Measurements from ENCODE around the gene ARHGEF7.

Gene ARHGEF7

DNA sequence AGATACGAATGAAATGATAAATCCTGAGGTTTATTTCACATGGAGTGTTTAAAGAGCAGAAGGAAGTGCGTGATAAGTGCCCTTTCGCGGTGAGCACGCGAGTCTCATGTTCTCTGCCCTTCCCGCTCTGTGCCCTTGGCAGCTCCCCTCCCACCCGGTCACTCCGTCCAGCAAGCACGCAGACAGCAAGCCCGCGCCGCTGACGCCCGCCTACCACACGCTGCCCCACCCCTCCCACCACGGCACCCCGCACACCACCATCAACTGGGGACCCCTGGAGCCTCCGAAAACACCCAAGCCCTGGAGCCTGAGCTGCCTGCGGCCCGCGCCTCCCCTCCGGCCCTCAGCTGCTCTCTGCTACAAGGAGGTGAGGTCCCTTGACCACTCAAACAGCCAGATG lies 167.9 kb downstream of the ARHGEF7 start:
- no peak for DNase-seq

DNA sequence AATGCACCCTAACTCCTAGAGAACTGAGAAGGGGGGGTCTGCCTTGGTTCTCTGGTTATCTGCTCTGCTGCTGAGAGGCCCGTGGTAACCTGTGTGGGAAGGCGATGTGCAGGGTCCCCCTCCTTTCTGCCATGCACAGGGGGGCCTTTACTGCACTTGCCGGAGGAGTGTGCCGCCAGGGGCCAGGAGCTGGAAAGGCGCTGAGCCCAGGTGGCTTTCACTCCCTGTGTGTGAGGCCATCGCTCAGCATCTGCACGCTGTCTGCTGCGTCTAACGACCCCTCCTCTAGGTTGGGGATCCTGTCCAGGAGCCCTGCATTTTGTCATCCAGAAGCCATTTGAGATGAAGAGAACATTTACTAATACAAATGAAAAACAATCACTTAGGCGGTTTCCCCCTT lies 168.3 kb downstream of the ARHGEF7 start:
- no peak for DNase-seq

DNA sequence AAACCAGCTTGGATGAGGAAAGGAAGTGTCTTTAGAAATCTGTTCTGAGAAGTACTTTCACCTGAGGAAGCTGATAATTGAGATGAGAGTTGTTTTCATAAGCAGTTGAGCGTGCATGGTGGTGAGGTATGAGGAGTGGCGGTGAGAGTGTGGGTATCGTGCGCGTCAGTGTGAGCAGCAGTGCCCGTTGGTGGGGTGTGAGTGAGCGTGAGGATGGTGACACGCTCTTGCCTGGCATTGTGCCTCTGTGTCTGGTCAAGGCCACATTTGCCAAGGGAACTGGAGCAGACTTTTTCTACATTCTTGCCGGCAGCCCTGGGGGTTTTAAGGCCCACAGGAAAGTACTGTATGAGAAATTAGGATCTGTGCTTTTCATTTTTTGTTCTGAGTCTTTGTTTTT lies 168.9 kb downstream of the ARHGEF7 start:
- no peak for DNase-seq

DNA sequence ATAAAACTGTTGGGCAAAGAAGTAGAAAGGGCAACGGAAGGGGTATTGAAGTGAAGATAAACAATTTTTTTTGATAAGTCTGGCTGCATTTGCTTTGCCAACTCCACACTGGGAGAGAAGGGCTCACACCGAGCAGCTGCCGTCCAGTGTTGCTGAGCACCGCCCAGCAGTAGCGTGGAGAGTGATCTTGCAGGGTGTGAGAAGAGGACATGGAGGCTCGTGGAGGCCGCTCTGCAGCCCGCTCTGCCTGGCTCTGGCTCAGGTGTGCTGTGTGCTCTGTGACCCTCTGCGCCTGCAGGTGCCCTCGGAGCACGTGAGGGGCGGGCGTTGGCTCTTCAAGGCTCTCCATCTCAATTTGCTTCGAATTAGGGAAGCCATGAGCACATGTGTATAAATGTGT lies 169.5 kb downstream of the ARHGEF7 start:
- DNase-seq: no peak

DNA sequence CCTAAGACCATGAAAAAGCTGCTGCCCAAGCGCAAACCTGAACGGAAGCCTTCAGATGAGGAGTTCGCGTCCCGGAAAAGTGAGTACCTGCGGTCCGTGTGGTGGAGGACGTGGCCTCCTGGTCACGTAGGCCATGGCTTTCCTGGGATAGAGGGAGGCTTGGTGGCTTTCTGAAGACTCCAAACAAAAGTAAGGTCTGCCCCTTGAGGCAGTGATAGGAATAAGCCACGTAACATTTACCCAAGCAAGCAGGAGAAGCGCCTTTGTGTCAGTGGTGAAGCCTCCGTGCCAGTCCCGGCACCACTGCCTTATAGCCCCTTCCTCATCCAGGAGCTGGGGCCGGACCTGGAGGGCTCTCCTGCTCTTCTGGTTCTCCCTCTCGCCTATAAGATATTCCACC lies 171.1 kb downstream of the ARHGEF7 start:
- no peak for DNase-seq

DNA sequence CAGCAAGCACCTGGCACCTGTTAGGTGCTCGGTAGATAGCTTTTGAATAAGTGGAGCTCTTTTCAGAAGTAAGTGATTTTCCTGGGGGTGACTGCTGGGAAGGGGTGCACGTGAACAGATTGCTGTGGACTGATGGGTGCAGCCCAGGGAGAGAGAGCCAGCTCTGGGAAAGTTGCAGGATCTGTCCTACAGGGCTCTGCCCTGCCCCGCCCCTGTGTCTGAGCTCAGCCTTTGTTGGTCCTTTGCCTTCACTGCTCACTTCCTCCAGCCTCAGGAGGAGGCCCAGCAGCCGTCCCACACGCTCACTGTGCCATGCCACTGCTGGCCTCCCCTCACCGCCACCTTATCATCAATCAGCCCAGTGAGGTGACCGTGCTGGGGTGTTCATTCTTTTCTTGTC lies 171.6 kb downstream of the ARHGEF7 start:
- DNase-seq: no peak

DNA sequence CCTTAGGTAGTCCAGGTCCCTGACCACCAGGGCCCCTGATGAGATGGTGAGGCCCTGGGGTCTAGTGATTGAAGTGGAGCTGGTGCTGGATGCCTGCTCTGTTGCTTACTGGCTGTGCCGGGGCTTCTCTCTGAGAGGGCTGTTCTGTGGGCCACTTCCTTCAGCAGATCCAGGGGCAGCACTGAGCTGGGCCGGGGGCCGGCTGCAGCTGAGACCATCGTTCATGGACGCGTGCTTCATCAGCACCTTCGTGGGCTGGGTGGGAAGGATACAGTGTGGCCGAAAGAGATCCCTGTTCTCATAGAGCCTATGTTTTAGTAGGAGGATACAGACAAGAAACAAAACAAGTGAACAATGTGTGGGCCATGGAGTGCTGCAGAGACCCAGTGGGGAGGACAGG lies 172.1 kb downstream of the ARHGEF7 start:
- DNase-seq: no peak

DNA sequence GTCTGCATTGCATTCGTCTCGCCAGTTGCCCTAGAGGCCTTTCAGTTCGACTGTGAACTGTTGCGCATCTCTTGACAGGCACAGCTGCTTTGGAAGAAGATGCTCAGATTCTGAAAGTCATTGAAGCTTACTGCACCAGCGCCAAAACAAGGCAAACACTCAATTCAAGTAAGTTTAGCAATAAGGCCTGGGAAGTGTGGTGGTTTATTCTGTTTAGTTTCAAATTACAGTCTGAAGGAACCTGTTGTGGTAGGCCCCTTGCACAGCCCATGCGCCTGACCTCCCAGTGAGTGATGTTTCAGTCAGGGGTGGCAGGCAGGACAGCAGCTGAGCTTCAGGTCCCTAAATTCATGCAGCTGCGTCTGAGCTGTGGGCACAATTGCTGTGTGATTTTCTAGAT lies 173.2 kb downstream of the ARHGEF7 start:
- DNase-seq: no peak

DNA sequence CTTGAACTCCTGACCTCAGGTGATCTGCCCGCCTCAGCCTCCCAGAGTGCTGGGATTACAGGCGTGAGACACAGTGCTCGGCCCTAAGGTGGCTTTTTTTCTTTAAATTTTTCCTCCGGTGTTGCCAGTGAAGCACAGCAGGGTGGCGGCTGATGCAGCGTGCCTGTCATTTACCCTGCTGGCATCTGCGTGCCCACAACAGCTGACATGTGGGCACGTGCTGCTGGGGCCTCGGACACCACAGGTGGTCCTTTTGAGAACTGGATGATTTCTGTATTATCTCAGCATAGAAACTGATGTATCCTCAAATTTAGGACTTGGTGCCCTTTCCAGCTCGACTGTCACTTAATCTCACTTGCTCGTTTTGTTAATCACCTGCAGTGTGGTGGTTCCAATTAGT lies 174.1 kb downstream of the ARHGEF7 start:
- DNase-seq: no peak

DNA sequence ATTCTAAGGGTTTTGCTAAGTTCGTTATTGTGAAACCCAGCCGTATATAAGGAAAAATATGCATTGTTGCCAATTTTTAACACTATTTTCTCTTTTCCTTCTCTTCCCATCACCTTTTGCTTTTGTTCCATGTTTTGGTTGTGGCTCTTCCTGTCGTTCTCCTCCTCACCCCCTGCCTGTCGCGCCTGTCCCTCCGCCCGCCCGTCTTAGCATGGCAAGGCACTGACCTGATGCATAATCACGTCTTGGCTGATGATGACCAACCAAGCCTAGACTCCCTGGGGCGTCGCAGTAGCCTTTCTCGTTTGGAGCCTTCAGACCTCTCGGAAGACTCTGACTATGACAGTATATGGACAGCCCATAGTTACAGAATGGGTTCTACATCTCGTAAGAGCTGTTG lies 176.8 kb downstream of the ARHGEF7 start:
- DNase-seq: no peak

- DNase-seq: no peak
Measured at GRCh38 chr13:111292710-111293485, 177.8 kb downstream of the ARHGEF7 start.

DNA sequence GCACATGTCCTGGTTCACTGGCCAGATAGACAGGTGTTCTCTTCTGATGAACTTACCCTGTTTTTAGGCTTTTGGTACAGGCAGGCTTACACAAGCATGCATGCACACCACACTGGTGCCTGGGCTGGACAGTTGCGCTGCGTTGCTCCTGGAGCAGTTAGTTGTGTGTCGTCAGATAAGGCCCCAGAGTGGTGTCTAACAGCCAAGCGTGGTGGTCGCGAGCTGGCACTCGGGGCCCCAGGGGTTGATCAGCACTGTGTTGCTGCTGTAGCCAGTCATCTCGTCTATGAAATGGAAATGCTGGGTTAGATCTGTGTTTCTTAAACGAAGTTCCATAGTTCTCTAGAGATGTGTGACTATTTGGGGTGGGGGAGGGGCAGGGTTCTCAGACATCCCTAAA lies 180.8 kb downstream of the ARHGEF7 start:
- DNase-seq: no peak

DNA sequence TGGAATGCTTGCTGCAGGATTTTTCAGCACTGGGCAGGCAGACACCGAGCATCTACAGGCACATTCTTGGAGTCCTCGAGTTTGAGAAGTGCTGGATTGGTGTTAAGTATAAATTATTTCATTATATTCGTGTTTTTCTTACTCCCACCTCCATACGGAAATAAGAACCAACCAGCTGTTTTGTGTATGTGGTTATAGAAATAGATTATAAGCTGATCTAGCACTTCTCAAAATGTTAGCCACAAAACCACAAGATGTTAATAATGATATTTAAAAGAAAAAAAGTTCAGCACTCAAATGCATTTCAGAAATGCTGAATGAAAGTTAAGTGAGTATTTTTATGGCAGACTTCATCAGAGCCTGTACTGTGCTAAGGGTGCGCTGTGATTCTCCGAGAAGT lies 181.3 kb downstream of the ARHGEF7 start:
- no peak for DNase-seq

DNA sequence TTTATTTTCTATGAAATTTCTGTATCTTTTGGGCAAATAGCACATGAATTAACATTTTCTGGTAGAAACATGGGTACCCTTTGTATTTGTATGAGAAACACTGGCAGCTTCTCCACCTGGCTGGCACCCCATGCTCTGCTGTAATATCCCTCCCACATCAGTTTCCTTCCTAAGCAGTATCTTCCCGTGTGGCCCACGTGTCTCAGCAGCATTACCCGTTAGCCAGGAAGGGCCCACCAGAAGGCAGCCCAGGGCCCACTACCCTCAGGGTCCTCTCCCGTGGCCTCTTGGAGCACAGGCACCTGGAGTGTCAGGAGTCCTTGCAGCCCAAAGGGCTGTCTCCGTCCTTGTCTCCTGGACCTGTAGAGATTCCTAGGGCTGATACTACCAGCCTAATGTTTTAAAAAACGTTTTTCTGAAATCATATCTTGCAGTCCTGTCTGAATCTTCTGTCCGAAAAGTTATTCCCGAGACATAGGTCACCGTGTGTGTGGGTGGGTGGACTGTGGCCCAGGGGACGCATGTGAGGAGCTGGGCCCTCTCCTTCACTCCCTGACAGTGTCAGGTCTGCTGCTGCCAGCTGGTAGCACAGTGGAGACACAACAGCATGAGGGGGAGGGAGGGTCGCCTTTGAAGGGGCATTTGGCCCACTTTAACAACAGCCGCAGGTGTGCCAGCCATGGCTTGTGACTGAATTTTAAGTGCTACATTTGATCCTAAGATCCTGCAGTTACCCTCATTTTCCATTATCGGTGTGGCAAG lies 183.3 kb downstream of the ARHGEF7 start:
- DNase-seq: no peak

- DNase-seq: no peak
Measured at GRCh38 chr13:111302045-111302726, 187.1 kb downstream of the ARHGEF7 start.

DNA sequence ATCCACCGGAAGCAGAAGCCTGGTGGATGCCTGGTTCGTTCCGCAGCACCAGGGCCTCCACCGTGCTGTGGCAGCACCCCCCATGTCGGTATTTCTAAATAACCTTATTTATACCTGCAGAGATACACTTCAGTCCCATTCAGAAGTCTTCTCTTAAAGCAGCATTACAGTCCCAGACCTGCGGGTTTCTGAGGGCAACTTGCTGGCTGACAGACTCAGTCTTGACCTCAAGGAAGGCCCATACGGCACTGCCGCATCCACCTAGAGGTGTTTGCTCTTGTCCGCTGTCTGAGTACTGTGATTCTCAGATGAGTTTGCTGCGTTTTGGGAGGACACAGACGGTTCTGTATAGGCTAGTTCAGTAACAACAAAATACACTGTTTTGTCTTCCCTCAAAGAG lies 188.4 kb downstream of the ARHGEF7 start:
- no peak for DNase-seq

DNA sequence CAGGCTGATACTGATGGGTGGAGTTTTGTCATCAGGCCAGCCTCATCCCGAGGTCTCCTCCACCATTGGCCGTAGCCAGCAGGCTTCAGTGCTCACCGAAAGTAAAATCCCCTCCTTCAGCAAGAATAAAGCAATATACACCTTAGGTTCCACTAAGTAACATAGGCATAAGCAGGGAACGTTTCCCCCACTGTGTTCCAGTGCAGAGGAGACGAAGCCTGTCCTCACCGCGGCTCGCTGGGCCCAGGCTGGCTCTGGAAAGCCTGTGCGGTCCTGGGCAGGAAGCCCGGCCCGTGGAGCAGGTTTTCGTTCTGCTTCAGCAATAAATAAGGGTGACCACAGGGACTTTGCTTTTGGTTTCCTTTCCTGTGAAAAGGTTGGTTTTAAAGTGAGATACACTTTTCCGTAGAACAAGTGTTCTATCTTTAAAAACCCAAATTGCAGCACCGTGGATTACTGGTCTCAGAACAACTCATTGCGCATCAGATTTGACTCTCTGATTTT lies 189.0 kb downstream of the ARHGEF7 start:
- DNase-seq: no peak

DNA sequence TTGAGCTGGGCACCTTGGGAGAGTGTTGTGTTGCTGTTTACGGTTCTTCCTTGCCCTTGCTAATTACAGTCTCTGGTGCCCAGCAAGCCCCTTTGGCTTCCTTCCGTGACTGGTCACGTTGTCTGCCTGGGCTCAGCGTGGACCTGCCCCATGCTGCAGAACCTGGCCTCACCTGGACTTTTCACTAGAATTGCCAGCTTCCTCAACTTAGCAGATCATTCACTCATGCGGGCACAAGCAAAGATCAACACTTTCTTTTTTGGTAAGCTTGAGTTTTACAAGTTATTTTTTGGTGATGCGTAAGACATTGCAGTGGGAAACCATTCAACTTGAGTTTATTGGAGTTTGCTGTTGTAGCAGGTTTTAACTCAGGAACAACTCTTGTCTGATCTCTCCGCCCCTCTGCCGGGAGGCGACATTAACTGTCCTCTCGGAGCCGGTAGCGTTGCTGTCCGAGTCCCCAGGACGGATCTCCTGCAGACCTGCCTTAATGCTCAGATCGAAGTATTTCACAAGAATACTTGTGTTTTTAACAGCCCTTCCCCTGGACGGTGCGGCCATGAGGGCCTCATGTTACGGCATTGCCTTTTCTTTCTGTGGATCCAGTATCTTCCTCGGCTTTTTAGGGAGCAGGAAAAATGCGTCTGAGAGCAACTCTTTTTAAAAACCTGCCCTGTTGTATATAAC lies 189.6 kb downstream of the ARHGEF7 start:
- no peak for DNase-seq

- DNase-seq: no peak
Measured at GRCh38 chr13:111312944-111313590, 198.0 kb downstream of the ARHGEF7 start.

DNA sequence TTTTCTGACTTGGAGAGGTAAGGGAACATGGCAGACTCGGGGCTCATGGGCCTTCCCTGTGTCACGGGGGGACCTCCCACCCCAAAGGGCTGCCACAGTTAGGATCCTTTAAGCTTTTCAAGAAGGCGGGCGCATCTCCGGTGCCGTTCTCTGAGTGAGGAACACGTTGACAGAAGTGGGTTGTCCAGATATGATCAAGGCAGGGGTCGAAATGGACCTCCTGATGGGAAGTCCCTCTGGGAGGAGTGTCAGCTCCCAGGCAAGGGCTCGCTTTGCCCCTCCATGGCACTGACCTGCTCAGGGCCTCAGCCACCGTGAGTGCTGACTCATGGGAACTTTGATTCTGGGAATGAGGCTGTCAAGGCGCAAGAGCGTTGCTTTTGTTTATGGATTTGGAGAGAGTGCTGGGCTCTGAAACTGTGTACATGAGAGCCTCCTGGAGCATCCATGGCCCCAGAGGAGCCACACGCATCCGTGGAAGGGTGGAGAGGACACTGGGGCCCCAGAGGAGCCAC lies 198.9 kb downstream of the ARHGEF7 start:
- DNase-seq: no peak

GRCh38 chr13:111314852-111315251 lies 199.7 kb downstream of the ARHGEF7 start:
- DNase-seq: no peak

- DNase-seq: no peak
Measured at GRCh38 chr13:111315347-111315995, 200.4 kb downstream of the ARHGEF7 start.
